Kidney glomerular epithelial cell (primary cell): ENCODE data around the gene BLOC1S4.
"Not testable (repeated sequence)": the region's sequence is repeated elsewhere in the genome, so short reads cannot be mapped to it uniquely, and the experiment has no call there.

Source experiments
- DNase-seq: peaks from one replicate; lab custom pipeline; 2025; lab: John Stamatoyannopoulos, UW

BLOC1S4 gene

GRCh38 chr4:6718932-6719610 is 3.1 kb downstream of the BLOC1S4 start:
- no peak for DNase-seq

DNA sequence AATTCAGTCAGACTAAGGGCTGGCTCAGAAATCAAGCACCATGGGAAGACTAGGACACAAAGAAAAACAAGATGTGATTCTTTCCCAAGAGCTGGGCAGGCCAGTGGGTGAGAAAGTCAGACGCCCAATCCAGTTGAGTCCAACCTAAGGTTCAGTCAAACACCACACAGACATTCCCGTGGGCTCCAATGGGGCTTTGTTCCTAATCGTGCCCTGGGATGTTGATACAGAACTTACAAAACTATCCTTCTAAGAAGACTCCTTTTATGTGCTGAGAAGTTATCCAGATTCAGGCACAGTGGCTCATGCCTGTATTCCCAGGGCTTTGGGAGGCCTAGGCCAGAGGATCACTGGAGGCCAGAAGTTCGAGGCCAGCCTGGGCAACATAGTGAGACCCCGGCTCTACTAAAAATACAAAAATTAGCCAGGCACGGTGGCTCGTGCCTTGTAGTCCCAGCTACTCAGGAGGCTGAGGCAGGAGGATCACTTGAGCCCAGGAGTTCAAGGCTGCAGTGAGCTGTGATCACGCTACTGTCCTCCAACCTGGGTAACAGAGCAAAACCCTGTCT is 3.7 kb downstream of the BLOC1S4 start:
- no peak for DNase-seq

- peak; percentile 18 for DNase-seq
Measured at GRCh38 chr4:6720202-6720699, 4.3 kb downstream of the BLOC1S4 start.

DNA sequence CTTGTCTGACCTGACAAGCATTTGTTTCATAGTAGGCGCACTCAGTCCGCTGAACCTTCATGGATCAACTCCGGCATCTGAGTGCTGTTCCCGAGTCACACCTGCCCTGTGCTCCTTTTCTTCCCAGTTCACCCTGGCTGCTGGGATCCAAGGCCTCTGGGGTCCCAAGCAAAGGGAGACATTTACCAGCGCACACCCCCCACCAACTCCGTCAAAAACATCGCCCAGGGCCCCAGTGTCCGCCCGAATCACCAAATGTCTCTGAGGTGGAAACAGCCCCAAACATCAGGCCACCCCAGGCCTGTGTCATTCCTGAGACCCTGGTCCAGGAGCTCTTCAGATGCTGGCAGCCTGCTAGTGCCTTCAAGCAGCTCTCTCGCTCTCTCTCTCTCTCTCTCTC is 5.1 kb downstream of the BLOC1S4 start:
- DNase-seq: no peak

GRCh38 chr4:6722891-6723290 is 6.9 kb downstream of the BLOC1S4 start:
- no peak for DNase-seq

DNA sequence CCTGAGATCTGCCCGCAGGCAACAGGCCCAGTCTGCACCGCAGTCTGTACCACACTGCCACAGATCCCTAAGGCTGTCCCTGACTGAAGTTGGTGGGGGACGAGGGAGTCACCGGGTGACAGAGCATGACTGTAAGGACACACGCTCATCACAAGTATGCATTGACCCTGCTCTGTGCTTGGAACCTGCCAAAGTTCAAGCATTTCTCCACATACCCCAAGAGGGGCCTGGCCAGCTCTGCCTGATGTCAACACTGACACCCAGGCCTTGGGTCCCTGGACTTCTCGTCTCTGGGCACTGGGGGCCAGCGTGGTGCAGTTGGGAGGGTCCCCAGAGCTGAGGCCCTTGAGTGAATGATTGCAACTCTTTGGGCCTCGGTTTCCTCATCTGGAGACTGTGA is 7.9 kb downstream of the BLOC1S4 start:
- DNase-seq: no peak

DNA sequence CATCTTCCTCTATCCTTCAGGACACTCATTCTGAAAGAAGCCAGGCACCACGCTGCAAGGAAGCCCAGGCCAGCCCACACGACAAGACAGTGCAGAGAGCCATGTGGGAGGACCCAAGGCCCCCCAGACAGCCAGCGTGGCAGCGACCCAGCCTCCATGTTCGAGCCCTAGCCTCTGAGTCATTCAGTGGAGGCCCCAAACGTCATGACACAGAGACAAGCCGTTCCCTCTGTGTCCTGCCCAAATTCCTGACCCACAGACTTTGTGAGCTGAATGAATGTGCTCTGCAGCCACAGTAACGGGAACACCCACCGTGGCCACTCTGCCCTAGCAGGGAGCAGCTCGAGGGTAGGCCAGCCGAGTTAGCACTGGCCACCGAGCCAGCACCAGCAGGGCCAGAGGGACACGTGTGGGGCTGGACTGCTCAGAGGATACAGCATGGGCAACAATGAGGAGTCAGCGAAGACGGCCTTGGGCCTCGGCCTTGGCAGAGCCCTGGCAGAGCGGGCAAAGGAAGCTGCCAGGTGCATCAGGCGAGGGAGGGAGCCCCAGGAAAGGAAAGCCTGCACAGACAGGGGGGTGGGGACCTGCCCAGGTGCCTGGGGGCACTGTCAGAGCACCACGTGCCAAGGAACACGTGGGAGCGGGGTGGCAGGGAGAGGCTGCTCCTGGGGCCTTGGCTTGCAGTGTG is 8.6 kb downstream of the BLOC1S4 start:
- DNase-seq: no peak

DNA sequence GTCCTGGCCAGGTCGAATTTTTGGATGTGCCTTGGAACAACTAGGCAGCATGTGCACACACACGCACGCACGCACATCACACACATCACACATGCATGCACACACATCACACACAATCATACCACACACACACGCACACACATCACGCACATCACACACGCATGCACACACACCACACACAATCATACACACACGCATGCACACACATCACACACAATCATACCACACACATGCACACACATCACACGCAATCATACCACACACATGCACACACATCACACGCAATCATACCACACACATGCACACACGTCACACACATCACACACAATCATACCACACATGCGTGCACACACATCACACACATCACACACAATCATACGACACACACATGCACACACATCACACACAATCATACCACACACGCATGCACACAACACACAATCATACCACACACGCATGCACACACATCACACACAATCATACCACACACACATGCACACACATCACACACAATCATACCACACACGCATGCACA is 9.5 kb downstream of the BLOC1S4 start:
- DNase-seq: not testable (repeated sequence)

DNA sequence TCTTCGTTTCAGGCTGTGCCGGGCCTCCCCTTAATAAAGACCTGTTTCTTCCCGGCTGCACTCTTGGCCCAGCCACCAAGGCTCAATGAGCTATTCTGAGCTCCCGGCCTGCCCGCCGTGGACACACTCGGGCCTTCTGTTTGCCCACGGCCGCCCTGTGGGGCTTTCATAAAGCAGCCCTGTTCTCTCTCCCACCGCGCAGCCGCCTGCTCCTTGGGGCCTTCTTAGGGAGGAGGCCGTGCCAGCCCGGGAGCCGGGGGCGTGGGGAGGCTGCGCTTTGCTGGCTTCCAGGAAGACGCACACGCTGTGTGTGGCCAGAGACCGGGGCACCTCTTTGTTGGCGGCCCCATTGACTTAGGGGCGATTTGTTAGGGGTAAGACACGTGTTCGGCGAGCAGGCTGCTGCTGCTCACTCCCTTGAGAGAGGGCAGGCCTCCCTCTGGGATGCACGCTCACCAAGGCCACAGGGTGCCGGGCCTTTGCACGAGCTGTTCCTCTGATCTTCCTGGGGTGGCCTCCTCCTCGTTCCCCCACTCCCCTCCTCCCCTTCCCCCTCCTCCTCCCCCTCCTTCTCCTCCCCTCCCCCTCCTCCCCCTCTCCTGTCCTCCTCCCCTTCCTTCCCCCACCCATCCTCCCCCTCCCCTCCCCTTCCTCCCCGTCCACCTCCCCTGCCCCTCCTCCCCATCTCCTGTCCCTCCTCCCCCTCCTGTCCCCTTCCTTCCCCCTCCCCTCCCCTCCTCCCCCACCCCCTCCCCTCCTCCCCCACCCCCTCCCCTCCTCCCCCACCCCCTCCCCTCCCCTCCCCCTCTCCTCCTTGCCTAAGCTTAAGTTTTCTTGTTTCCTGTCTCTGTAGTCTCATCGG is 11.3 kb downstream of the BLOC1S4 start:
- DNase-seq: no peak

- no peak for DNase-seq
Measured at GRCh38 chr4:6727943-6728250, 11.9 kb downstream of the BLOC1S4 start.

- DNase-seq: no peak
Measured at GRCh38 chr4:6728320-6729029, 12.5 kb downstream of the BLOC1S4 start.

- DNase-seq: no peak
Measured at GRCh38 chr4:6730603-6731317, 14.8 kb downstream of the BLOC1S4 start.

DNA sequence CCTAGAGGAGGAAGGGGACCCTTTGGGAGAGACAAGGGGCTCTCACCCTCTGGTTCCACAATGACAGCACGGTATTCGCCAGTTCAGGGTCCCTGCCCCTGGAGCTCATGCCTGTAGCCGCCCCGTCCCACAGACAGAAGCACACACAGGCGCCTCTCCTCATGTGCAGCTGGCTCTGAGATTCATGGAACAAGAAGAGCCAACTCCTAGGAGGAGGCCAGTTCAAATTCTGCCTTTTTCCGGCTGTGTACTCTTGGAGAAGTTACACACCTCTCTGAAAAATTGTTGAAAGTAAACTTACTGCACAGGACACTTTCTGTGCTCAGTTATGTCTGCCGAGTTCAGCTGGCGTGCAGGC is 15.3 kb downstream of the BLOC1S4 start:
- DNase-seq: no peak

GRCh38 chr4:6731780-6732179 is 15.8 kb downstream of the BLOC1S4 start:
- no peak for DNase-seq

DNA sequence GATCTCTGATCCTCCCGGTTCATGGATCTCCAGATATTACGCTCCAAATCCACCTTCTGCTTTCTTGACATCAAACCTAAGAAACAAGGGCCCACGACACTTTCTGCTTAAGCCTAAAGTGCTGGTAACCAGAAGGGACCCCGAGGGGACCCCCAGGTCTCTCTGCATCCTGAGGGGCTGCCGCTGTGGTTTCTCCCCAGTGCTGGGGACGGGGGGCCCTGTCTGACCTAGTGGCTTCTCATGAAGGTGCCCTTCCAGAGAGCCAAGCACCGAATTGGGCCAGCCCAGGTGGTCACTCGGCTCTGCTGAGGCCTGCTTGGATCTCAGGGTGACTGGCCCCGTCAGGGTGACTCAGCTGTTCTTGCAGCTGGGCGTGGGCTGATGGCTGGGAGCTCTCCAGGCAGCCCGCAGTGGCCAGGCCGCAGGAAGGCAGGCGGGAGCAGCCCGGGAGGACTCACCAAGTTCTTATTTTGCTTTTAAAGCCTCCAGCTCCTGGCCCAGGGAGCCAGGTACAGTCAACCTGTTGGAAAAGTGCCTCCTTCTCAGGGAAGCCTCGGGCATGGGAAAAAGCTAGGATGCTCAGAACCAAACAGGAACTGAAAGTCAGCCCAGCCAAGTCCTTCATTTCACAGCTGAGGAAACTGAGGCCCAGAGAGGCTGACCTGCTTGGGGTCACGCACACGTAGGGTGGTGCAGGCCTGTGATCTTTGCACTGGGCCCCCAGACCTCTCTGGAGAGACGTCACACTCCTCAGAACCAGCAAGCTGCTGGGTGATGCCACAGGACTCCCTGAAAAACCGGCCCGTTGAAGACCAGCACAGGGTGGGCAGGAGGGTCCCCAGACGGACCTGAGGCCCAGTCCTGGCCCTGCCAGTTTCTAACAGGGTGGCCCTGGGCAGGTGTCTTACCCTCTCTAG is 16.7 kb downstream of the BLOC1S4 start:
- peak; percentile 34 for DNase-seq

GRCh38 chr4:6733358-6734164 is 17.6 kb downstream of the BLOC1S4 start:
- DNase-seq: no peak

- no peak for DNase-seq
Measured at GRCh38 chr4:6734165-6734786, 18.3 kb downstream of the BLOC1S4 start.

DNA sequence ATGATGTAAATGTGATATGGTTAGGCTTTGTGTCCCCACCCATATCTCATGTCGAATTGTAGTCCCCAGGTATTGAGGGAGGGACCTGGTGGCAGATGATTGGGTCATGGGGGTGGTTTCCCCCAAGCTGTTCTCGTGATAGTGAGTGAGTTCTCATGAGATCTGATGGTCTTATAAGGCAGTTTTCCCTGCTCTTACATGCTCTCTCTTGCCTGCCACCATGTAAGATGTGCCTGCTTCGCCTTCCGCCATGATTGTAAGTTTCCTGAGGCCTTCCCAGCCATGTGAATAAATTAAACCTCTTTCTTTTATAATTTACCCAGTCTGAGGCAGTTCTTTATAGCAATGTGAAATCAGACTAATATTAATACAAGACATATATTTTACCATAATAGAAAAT is 23.9 kb downstream of the BLOC1S4 start:
- DNase-seq: no peak

GRCh38 chr4:6740347-6740746 is 24.4 kb downstream of the BLOC1S4 start:
- no peak for DNase-seq
